Measurements from ENCODE around the gene ZMYND19.
"Not testable (repeated sequence)": the region's sequence is repeated elsewhere in the genome, so short reads cannot be mapped to it uniquely, and the experiment has no call there.

Gene ZMYND19

DNA sequence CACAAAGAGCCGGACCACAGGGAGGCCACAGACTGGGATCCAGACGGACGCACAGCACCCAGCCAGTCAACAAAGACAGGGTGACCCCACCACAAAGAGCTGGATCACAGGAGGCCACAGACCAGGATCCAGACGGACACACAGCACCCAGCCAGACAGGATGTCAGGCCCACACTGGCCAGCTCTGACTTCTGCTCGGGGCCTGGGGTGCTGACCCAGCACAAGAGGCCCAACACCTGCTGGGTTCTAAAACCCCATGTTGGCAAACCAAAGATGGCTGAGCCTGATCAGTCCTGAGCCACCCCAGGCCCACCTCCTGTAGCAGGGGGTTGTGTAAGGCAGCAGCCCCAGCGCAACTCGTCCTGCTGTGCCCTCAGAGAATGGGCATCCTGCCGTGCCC, 6.4 kb downstream of the ZMYND19 start:
- no peak for DNase-seq

DNA sequence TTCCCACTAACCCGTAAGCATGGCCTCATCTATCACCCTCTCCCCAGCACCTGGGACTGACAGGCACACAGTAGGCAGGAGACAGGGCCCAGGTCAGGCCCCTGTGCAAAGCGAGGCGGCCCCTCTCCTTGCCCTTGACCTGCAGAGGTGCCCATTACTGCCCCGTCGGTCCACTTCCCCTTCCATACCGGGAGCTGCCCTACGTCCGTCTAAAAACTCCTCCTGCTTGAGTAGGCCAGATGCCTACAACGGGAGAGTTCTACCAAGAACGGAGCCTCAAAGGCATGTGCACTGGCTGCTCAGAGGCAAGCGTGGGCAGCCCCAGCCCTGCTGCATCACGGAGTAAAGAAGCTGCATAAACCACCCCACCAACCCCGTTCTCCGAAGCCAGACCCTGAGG, 7.0 kb downstream of the ZMYND19 start:
- no peak for DNase-seq

DNA sequence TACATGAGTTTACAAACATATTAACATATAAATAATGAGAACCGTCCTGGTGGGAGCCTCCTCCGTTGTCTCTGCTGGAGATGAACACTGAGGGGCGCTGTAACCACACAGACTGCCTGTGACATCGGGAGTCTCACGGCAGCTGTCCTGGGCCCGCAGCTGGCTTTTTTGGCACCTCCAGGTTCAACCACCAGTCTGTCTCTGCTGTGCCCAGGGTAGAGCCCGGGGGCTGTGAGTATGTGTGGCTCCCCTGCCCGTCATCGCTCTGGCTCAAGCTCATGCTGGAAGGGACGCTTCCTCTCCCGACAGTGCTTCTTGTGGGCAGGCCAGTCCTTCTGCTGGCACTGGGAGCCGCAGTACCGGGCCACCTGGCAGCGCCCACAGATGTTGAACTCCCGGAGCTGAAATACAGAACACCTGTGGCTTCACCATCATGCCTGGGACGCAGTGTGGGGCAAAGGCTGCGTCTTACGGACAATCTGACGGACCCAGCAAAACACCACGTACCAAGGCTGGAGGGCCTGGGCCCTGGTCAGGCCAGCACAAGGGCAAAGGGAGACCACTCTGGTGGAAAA, 7.9 kb downstream of the ZMYND19 start:
- peak; percentile 32 for DNase-seq

DNA sequence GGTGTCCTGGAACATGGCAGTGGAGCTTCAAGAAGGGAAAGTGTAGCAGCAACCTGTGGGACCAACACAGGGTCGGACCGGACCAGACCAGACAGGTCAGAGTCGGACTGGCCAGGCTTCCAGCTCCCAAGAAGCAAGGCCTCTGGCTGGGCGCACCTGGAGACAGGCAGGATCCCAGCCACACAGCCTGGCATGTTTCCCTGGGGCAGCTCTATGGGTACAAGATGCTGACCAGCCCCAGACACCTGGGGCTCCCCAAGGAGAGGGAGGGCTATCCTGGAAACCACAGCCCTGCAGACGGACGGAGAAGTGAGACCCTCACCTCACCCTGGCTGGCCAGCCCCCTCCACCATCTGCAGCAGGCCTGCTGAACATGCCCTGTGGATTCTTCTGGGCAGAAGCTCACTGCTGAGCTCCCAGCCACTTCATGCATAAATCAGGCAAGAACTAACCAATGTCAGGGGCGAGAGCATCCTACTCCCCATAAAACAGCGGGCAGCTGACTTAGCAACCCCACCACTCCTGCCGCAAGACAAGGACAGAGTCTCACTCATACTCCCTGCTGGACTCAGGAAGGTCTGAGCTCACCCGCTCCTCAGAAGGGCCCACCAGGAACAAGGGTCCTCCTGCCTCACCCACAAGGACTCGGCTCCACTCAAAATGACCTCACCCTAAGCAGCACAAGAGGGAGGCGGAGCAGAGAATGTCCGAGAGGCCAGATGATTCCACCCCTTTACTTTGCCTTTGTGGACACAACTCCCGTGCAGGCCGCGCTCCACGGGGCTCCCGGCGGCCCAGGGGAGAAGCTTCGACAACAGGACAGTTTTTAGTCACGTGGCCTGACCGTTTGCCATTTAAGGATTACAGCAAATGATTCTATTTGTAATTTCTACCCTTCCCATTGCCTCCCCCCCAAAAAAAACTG, 8.7 kb downstream of the ZMYND19 start:
- no peak for DNase-seq

DNA sequence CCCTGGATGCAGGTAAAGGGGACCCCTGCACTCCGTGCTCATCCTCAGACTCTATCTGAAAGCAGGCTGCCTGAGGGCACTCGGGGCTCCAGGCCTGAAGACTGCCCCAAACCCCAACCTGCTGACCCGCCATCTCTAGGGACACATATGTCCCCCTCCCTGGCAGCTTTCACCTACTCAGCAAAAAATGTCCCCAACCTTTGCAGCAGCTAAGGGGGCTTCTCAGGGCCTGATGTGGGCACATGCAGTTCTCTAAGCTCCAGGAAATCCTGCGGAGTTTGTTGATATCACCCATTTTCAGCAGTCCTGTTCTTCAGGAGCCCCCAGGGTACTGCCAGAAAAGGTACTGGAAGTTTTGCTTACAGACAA, 9.4 kb downstream of the ZMYND19 start:
- no peak for DNase-seq

DNA sequence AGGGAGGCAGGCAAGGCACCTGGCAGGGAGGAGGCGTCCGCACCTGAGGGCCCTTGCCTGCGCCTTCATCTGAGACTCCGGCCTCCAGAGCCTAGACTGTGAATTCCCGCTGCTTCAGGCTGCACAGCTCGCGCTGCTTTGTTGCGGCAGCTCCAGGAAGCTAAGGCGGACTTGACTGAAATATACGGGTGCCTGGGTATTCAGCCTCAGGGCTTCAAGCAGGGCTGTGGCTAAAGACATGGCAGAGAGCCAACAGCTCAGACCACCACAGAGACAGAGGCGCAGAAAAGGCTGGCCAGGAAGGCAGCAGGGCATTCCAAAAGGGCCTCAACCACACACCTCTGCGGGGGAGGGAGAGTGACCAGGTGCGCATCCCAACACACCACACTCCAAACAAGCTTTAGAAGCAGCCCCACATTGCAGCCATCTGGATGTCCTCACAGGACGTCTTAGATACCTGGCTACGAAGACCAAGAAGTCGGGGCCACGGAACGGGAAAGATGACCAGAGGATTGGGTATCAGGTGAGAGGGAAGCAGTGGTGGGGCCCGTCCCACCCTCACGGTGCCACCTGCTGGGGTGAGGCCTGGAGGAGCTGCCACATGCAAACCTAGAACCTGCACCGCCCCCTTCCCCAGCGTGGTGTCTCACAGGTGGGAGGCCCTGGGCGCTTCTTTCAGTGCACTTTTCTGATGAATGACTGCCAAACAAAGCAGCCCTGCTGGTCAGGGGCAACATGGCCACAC, 9.9 kb downstream of the ZMYND19 start:
- no peak for DNase-seq

DNA sequence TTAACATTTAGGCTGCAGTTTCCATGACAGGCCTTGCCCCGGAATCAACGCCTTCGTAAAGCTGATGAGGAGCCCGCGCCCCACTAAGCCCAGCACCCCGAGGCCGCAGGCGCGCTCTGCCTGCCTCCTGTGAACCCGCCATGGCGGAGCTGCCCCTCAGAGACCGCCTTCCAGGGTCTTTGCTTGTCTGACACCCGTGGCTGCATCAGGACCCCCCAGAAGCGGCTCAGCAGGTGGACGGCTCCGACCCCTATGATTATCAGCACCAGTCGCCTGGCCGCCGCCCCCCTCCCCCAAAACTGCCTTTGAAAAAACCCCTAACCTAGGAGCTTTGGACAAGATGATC, 11.1 kb downstream of the ZMYND19 start:
- DNase-seq = no peak

DNA sequence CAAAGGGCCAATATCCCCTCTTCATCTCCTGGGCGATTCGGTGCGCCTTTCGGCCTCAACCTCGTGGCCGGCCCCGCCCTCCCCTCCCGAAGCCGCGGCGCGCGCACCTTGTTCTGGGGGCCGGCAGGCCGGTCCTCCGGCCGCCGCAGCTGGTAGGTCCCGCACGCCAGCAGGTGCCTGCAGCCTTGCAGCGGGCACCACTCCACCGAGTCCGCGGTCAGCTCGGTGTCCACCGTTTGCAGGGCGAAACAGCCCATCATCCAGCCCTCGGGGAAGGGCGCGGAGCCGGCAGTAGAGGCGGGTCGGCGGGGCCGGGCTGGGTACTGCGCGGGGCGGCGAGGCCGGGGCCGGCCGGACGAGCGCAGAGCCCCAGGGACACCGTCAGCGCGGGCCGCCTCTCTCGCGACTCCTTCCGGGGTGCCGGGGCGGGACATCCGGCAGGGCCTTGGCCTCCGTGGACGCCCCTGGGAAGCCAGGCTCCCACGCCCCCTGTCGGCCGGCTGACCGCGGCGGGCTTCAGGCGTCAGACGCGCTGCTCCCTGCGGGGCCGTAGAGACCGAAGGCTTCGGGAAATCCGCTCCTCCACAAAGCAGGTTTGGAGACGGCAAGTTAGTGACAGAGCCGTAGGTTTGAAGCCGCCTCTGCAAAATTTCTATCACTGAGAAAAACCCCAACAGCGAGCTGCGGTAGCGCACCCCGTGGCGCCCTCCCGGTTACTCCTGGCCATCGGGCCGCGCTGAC, 11.6 kb downstream of the ZMYND19 start, which contains the start of gene DPH7:
Gene DPH7 (minus strand): TSS at position 408 of the 741 bp plus-strand sequence. CDS start 148 bp downstream, at position 260.
- DNase-seq = peak; percentile 99

DNA sequence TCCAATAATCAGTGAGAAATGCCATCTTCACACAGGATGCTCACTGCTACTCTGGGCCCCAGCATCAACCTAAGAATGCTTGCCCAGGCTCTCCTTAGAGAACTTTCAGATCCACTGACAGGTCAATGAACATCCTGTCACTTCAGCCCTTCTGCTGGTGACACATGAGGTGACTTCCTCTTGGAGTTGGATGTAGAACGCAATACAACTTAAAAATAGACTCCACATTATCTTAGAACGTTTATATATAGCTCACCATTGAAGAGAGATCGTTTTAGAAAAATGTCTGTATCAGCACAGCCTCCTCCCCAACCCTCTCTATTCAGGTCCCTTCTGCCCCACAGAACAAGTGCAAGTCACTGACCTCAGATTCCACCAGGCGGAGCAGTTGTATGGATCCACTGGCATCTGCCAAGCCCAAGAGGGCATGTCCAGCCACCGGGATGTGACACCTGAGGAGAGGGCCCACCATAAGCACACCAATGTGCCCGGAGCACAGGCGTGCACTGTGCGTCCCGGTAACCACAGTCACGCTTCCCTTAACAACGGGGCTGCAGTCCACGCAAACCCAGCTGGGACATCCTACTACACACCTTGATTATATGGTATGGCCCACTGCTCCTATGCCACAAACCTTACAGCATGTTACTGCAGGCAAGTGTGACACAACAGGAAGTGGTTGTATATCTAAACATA, 14.4 kb downstream of the ZMYND19 start:
- no peak for DNase-seq

DNA sequence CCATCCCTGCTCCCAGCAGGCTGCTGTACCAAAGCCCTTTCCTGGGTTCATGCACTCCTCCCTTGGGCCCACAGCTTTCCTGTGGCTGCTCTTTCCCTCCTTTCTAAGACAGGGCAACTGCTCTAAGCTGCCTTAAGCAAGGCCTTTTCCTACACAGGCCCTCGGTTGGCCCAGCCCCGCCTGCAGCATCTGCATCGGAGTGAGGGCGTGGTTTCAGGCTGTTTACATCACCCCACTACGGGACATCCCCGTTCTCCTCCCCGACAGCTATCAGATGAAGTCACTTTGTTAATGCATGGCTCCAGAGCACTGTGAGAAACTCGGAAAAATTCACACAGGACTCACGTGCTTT, 15.0 kb downstream of the ZMYND19 start:
- no peak for DNase-seq

DNA sequence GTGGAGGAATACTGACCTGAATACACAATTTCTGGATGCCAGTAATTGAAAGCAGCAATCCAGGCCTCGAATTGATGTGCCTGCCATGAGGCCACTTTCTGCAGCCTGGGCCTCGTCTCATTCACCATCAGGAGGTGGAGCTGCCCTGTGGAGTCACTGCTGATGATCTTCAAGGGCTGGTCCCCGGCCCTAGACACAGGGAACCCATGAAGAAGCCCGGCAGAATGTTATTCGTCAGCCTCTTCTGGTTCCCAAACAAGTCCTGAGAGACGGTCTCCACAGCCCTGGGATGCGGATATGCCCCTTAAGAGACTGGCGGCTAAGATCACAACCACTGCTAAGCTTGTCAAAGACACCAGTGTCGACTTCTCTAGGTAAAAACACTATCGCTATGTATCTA, 16.1 kb downstream of the ZMYND19 start:
- no peak for DNase-seq

DNA sequence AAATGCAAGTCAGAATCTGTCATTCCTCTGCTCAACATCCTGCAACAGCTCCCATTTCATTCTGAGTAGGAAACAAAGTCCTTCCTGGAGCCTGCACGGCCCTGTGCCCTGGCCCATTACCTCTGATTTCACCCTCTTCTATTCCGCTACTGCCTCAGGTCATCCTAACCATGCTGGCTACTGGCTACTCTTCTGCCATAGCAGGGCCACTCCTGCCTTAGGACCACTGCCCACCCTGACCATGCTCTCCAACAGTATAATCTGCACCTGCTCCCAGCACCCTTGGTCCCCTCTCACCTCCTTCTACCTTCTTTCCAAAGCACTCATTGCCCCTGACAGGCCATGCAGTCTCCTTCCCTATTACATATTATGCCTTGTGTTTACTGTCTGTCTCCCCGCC, 19.7 kb downstream of the ZMYND19 start:
- DNase-seq = no peak

DNA sequence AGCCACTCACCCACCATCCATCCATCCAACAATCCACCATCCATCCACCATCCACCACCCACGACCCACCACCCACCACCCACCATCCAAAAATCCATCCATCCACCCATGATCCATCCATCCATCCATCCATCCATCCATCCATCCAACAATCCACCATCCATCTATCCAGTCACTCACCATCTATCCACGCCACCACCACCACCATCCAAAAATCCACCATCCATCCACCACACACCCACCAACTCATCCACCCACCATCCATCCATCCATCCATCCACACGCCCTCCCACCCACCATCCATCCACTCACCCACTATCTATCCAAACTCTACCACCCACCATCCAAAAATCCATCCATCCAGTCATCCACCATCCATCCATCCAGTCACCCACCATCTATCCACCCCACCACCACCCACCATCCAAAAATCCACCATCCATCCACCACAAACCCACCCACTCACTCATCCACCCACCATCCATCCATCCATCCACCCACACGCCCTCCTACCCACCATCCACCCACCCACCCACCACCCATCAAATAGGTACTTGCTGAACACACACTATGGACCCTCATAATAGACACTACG, 20.6 kb downstream of the ZMYND19 start:
- no peak for DNase-seq

DNA sequence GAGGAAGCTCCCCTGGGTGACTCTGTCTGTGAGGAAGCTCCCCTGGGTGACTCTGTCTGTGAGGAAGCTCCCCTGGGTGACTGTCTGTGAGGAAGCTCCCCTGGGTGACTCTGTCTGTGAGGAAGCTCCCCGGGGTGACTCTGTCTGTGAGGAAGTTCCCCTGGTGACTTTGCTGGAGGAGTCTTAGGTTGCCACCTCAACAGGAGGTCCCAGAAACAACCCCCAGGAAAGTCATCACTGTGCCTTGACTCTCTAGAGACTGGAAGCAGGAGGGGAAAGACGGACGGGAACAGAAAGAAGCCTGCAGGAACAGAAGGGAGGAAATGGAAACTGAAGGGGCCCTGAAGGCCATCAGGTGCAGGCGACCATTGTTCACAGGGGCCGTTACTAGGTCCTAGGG, 21.9 kb downstream of the ZMYND19 start:
- not testable (repeated sequence) for DNase-seq

DNA sequence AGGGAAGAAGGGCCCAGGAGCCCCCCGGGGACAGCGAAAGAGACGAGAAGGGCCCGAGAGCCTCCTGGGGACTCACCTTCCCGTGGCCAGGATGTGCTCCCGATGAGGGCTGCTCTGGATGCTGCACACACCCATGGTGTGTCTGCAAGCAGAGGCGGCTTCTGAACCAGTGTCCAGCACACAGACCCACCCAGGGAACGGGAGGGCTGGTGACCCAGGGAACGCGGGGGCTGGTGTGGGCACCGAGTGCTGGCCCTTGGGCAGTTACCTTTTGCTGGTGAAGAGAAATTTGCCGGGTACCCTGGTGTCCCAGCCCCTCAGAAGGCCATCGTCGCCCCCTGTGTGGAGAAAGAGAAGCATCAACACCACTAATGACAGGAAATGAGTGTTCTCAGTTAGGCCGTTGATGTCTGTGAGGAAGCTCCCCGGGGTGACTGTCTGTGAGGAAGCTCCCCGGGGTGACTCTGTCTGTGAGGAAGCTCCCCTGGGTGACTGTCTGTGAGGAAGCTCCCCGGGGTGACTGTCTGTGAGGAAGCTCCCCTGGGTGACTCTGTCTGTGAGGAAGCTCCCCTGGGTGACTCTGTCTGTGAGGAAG, 25.4 kb downstream of the ZMYND19 start:
- DNase-seq = no peak

DNA sequence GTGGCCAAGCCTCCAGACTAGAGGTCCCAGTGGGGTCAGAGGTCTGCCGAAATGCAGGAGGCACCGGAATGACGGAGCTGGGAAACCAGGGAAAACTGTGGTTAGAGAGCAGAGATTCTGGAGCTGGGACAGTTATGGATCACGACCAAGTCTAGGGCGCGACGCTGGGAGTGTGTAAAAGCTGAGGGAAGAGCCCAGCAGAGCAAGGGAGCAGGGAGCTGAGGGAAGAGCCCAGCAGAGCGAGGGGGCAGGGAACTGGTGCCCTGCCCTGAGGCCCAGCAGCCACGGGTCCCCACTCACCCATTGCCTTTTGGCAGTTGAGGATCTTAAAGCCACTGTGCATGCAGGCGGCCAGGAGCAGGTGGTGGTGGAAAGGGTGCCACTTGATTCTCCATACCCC, 26.2 kb downstream of the ZMYND19 start:
- no peak for DNase-seq

DNA sequence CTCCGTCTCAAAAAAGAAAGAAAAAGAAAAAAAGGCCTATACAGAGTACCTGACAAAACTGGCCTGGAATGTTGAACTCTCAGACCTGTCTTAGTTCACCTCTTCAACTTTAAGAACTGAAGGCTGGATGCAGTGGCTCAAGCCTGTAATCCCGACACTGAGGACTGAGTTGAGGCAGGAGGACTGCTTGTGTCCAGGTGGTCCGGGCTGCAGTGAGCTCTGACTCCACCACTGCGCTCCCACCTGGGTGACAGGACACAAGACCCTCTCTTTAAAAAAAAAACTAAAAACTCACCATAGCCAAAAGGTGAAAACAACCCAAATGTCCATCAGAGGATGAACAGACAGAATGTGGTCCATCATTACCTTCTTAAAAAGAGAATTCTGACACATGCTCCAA, 32.2 kb downstream of the ZMYND19 start:
- DNase-seq = no peak

DNA sequence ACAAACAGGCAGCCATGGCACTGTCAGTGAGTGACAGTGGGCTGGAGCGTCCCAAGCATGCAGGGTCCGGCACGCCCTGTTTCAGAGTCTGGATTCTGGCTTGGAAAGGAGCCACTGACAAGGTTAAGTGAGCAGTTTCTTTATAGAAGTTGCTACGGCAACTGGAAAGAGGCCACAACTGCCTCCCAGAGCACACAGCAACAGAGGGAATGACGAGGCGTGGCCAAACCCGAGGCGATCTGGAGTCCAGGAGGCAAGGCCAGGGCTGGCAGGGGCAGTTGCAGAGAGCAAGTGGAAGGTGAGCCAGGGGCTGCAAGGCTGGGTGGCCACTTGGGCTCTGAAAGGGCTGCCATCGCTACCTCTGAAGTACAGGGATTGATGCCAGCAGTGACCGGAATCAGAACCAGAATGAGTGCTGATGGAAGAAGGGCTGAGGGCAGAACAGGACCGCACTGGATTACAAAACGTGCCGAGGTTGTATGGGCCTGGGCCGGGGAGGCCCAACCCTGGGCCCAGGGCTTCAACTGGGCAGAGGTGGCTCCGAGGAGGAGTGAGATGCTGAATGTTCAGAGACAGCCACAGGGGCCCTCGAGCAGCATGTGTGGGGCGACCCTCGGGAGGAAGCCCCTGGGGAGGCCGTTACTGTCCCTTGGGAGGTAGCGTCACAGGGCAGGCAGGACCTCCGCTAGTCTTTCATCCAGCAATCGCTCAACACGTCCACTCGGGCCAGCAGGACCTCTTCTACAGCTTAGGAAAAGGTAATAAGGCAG, 34.1 kb downstream of the ZMYND19 start:
- no peak for DNase-seq

DNA sequence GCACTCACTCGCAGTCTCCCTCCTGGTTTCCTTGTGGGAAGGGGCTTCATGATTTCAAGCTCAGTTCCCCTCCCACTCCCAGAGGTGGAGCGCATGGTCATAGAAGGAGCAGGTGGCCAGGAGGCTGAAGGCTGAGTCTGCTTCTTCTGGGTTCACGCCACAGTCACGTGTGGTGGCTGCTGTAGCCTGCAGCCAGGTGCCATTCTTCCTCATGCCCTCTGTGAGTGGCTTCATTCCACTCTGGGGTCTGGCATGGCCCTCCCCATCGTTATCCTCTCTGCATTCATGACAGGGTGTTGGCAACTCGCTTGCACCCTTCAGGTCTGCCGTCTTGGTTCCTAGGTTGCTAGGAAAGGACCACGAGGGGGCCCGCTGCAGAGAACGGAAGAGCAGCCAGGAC, 35.1 kb downstream of the ZMYND19 start:
- DNase-seq = no peak

DNA sequence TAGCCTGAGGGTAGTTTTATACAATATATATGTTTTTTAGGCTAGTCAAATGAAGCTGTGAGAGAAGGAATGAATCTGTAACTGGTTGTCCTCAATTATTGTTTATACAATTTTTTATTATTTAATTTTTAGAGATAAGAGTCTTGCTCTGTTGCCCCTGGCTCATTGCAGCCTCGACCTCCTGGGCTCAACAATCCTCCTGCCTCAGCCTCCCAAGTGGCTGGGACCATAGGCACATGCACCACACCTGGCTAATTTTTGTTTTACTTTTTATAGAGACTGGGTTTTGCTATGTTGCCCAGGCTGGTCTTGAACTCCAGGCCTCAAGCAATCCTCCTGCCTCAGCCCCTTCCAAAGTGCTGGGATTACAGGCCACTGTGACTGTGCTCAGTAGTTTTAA, 36.0 kb downstream of the ZMYND19 start:
- no peak for DNase-seq

DNA sequence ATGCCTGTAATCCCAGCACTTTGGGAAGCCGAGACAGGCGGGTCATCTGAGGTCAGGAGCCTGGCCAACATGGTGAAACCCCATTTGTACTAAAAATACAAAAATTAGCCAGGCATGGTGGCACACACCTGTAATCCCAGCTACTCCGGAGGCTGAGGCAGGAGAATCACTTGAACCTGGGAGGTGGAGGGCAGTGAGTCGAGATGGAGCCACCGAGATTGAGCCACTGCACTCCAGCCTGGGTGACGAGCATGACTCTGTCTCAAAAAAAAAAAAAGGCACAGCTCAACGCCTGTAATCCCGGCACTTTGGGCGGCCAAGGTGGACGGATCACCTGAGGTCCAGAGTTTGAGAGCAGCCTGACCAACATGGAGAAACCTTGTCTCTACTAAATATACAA, 36.7 kb downstream of the ZMYND19 start:
- not testable (repeated sequence) for DNase-seq

Data from suppressor macrophage treated with lipopolysaccharide for 4 hours (primary cell).